HepG2 (cell line): ENCODE measurements around the gene CBX2. TPM values are rescaled to one million over a fixed set of nuclear protein-coding genes. Genes with fewer than 3 reads are reported as not detected.

Experiments used
- CBFB ChIP-seq: sonication (generic); formaldehyde crosslinking; IDR thresholded peaks from 2 replicates; pipeline ENCODE4 v1.4.0; 2020; ENCODE audit warnings: missing genetic modification reagents
- FOXO1 ChIP-seq: sonication (generic); formaldehyde crosslinking; IDR thresholded peaks from 2 replicates; pipeline ENCODE4 v1.4.0; 2020; ENCODE audit warnings: missing genetic modification reagents
- GATA4 ChIP-seq: sonication (generic); IDR thresholded peaks from 2 replicates; pipeline ENCODE4 v1.6.1; 2016; ENCODE audit warnings: antibody characterized with exemption, low read depth, borderline replicate concordance
- HES4 ChIP-seq: sonication (generic); formaldehyde crosslinking; IDR thresholded peaks from 2 replicates; pipeline ENCODE4 v1.9.0; 2021; ENCODE audit warnings: mild to moderate bottlenecking, missing genetic modification reagents, borderline replicate concordance
- LBX2 ChIP-seq: sonication (generic); formaldehyde crosslinking; IDR thresholded peaks from 2 replicates; pipeline ENCODE4 v1.5.0; 2020; ENCODE audit warnings: missing genetic modification reagents, mild to moderate bottlenecking, borderline replicate concordance
- MTF1 ChIP-seq: sonication (generic); formaldehyde crosslinking; IDR thresholded peaks from 2 replicates; pipeline ENCODE4 v1.5.0; 2020; ENCODE audit warnings: missing genetic modification reagents
- PHF5A ChIP-seq: IDR thresholded peaks from one replicate; pipeline ENCODE4 v1.6.1; 2018; ENCODE audit warnings: low read depth, missing genetic modification reagents; ENCODE audit not compliant: unreplicated experiment
- RFXANK ChIP-seq: IDR thresholded peaks from 2 replicates; pipeline ENCODE4 v1.6.1; 2016
- SMYD3 ChIP-seq: sonication (generic); formaldehyde crosslinking; IDR thresholded peaks from 2 replicates; pipeline ENCODE4 v1.8.1; 2023; ENCODE audit warnings: mild to moderate bottlenecking, missing genetic modification reagents
- STAT5B ChIP-seq: sonication (generic); formaldehyde crosslinking; IDR thresholded peaks from 2 replicates; pipeline ENCODE4 v1.4.0; 2020; ENCODE audit warnings: missing genetic modification reagents
- SUZ12 ChIP-seq: fragments of 150-350 bp; IDR thresholded peaks from 2 replicates; pipeline ENCODE4 v1.6.1; 2014; ENCODE audit warnings: low read depth, low read length
- U2AF1 ChIP-seq: fragments of 200-400 bp; formaldehyde crosslinking; optimal IDR thresholded peaks from 2 replicates; pipeline ENCODE3; 2017; ENCODE audit warnings: mild to moderate bottlenecking, low read depth, low read length
- ZFP62 ChIP-seq: sonication (generic); formaldehyde crosslinking; IDR thresholded peaks from 2 replicates; pipeline ENCODE4 v1.4.0; 2020; ENCODE audit warnings: missing genetic modification reagents
- ZNF547 ChIP-seq: sonication (generic); formaldehyde crosslinking; IDR thresholded peaks from 2 replicates; pipeline ENCODE4 v1.5.1; 2020; ENCODE audit warnings: mild to moderate bottlenecking, missing genetic modification reagents
- ZNF619 ChIP-seq: sonication (generic); formaldehyde crosslinking; IDR thresholded peaks from 2 replicates; pipeline ENCODE4 v1.4.0; 2020; ENCODE audit warnings: mild to moderate bottlenecking, missing genetic modification reagents
- ZNF724P ChIP-seq: sonication (generic); formaldehyde crosslinking; IDR thresholded peaks from 2 replicates; pipeline ENCODE4 v1.8.0; 2022; ENCODE audit warnings: missing genetic modification reagents, borderline replicate concordance
- polyA plus RNA-seq, 8 experiments: library from polyadenylated mRNA; depleted of rRNA in 3 of 8; stranded (reverse) in 7 of 8; unstranded in 1 of 8; fragments of >200 nt; fragmentation: Illumina TruSeq in 4 of 8; extraction: Trizol in 4 of 8; gene quantifications; 2 replicates each; pipeline versions ENCODE4 v1.2.1 to v1.2.3, GENCODE V29; 2011 to 2016; ENCODE audit warnings: low read depth in 4 of 8, missing spikeins in 1 of 8, mixed read lengths in 1 of 8; ENCODE audit not compliant: insufficient read depth in 1 of 8
- total RNA-seq, 5 experiments: library from RNA; depleted of rRNA; stranded (reverse); fragments of >200 nt; fragmentation: Illumina TruSeq; extraction: Trizol; gene quantifications; 2 replicates each; pipeline ENCODE4 v1.2.3, GENCODE V29; 2016; ENCODE audit warnings: low read depth in 1 of 5
- TF ChIP-seq, protein P1 (sequence below): sonication (generic); formaldehyde crosslinking; IDR thresholded peaks from 2 replicates; pipeline ENCODE4 v1.9.0; 2021; ENCODE audit warnings: missing genetic modification reagents, mild to moderate bottlenecking, borderline replicate concordance
- TF ChIP-seq, protein P2 (sequence below): conservative IDR thresholded peaks from 2 replicates; pipeline ENCODE4 v1.6.1; 2018; ENCODE audit warnings: missing genetic modification reagents
- TF ChIP-seq, protein P3 (sequence below): IDR thresholded peaks from 2 replicates; pipeline ENCODE4 v1.6.1; 2016; ENCODE audit warnings: missing compliant biosample characterization, missing genetic modification reagents, borderline replicate concordance
- TF ChIP-seq, protein P4 (sequence below): sonication (generic); formaldehyde crosslinking; IDR thresholded peaks from 2 replicates; pipeline ENCODE4 v1.4.0; 2020; ENCODE audit warnings: mild to moderate bottlenecking, low read depth, missing genetic modification reagents

CBX2 gene
- total and polyA plus RNA-seq, 2 of the 13 experiments (the other 11 are each of a cell fraction or from before 2014, with no cell fraction given), result 14.5 to 31.1 TPM

GRCh38 chr17:79821331-79822095 is 43.6 kb downstream of the CBX2 start (continued):
- TF ChIP-seq RFXANK (CRISPR knock-in tag) (0 out of 2 replicates have a peak, but pooled peaks have one; percentile 76), MTF1 (no peak), CBFB (CRISPR knock-in tag) (peak; percentile 41; the same call in 1 of the 2 replicates), STAT5B (CRISPR knock-in tag) (0 out of 2 replicates have a peak, but pooled peaks have one; percentile 31), U2AF1 (no peak), ZNF724P (CRISPR knock-in tag) (0 out of 2 replicates have a peak, but pooled peaks have one; percentile 60), ZNF547 (no peak), ZNF619 (no peak; the same call in 1 of the 2 replicates), LBX2 (no peak), SUZ12 (no peak), GATA4 (peak; percentile 91), SMYD3 (0 out of 2 replicates have a peak, but pooled peaks have one; percentile 64), FOXO1 (CRISPR knock-in tag) (peak; percentile 98), HES4 (CRISPR knock-in tag) (peak; percentile 72; the same call in 1 of the 2 replicates), ZFP62 (CRISPR knock-in tag) (no peak), PHF5A (peak; percentile 76)
- TF ChIP-seq, protein P1, sequence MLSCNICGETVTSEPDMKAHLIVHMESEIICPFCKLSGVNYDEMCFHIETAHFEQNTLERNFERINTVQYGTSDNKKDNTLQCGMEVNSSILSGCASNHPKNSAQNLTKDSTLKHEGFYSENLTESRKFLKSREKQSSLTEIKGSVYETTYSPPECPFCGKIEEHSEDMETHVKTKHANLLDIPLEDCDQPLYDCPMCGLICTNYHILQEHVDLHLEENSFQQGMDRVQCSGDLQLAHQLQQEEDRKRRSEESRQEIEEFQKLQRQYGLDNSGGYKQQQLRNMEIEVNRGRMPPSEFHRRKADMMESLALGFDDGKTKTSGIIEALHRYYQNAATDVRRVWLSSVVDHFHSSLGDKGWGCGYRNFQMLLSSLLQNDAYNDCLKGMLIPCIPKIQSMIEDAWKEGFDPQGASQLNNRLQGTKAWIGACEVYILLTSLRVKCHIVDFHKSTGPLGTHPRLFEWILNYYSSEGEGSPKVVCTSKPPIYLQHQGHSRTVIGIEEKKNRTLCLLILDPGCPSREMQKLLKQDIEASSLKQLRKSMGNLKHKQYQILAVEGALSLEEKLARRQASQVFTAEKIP (CRISPR knock-in tag), result no peak
- TF ChIP-seq, protein P2, sequence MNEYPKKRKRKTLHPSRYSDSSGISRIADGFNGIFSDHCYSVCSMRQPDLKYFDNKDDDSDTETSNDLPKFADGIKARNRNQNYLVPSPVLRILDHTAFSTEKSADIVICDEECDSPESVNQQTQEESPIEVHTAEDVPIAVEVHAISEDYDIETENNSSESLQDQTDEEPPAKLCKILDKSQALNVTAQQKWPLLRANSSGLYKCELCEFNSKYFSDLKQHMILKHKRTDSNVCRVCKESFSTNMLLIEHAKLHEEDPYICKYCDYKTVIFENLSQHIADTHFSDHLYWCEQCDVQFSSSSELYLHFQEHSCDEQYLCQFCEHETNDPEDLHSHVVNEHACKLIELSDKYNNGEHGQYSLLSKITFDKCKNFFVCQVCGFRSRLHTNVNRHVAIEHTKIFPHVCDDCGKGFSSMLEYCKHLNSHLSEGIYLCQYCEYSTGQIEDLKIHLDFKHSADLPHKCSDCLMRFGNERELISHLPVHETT (CRISPR knock-in tag), result 0 out of 2 replicates have a peak, but pooled peaks have one; percentile 66
- TF ChIP-seq, protein P3, sequence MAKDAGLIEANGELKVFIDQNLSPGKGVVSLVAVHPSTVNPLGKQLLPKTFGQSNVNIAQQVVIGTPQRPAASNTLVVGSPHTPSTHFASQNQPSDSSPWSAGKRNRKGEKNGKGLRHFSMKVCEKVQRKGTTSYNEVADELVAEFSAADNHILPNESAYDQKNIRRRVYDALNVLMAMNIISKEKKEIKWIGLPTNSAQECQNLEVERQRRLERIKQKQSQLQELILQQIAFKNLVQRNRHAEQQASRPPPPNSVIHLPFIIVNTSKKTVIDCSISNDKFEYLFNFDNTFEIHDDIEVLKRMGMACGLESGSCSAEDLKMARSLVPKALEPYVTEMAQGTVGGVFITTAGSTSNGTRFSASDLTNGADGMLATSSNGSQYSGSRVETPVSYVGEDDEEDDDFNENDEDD (CRISPR knock-in tag), result peak; percentile 28; the same call in 1 of the 2 replicates
- TF ChIP-seq, protein P4, sequence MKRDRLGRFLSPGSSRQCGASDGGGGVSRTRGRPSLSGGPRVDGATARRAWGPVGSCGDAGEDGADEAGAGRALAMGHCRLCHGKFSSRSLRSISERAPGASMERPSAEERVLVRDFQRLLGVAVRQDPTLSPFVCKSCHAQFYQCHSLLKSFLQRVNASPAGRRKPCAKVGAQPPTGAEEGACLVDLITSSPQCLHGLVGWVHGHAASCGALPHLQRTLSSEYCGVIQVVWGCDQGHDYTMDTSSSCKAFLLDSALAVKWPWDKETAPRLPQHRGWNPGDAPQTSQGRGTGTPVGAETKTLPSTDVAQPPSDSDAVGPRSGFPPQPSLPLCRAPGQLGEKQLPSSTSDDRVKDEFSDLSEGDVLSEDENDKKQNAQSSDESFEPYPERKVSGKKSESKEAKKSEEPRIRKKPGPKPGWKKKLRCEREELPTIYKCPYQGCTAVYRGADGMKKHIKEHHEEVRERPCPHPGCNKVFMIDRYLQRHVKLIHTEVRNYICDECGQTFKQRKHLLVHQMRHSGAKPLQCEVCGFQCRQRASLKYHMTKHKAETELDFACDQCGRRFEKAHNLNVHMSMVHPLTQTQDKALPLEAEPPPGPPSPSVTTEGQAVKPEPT (CRISPR knock-in tag), result no peak
